ENCODE data around the gene TRNAU1AP.

TRNAU1AP gene

DNA sequence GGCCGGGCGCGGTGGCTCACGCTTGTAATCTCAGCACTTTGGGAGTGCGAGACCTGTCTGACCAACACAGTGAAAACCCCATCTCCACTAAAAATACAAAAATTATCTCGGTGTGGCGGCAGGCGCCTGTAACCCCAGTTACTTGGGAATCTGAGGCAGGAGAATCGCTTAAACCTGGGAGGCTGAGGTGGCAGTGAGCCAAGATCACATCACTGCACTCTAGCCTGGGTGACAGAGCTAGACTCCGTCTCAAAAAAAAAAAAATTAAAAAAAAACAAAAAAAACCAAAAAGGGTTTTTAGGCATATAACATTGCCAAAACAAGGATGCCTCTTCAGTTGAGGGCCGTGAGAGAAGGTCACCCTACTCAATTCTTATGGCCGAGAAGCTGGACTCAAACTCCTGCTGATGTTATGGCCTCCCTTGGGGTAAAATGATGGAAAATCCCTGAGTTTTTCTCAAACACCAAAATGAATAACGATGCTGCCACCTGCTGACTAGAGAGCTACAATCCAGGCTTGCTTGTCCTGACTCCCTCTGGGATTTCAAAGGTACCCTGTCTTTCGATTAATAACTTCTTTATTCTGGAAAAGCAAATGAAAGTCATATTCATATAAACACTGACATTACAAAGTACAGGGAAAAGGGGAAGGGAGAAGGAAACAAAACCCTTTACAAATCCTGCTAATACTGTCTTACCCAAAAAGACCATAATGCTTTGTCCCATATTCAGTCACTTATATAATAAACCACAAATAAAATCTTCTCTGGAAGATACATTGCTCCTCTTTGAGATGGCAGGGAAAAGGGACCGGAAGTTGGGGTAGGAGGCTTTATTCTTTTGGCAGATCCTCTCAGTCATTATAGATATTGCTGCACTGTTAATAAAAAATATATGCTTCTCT is 49.9 kb downstream of the TRNAU1AP start:
- H3K9me3 ChIP-seq (ENCODE audit: control insufficient read depth, low read length): no peaks in the 10 kb centered on the region
- no peaks in the 10 kb centered on the region for H3K27me3 ChIP-seq (ENCODE audit: control insufficient read depth, insufficient read depth, low read length)
- H3K9ac ChIP-seq (ENCODE audit: low read length): no peak overlapping the region
- no peaks in the 10 kb centered on the region for H3K4me1 ChIP-seq (ENCODE audit: control insufficient read depth, insufficient read depth, low read length)
- H3K36me3 ChIP-seq (ENCODE audit: control insufficient read depth, insufficient read depth, low read length): peaks cover 7% of the 10 kb centered on the region
- no peak overlapping the region for H3K4me3 ChIP-seq (ENCODE audit: low read length)

DNA sequence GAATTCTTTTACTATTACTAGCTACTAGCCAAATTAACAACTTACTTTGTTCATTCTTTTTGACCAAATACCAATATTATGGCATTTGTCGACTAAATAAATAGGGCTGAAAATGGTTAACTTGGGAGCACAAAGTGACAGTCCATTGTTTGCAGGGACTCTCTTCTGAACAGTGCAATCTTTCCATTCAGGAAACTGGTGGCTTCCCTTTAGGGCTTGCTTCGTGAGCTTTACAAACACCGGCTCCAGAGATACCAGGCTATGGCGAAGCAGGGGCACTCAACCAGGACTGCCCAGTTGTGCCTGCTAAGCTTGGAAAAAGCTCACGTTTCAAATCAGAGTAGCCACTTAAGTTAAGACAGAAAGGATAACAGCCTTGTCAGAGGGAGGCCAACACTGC is 51.5 kb downstream of the TRNAU1AP start:
- H3K27me3 ChIP-seq (ENCODE audit: control insufficient read depth, insufficient read depth, low read length): no peaks in the 10 kb centered on the region
- peaks cover 7% of the 10 kb centered on the region for H3K36me3 ChIP-seq (ENCODE audit: control insufficient read depth, insufficient read depth, low read length)
- no peak overlapping the region for H3K9ac ChIP-seq (ENCODE audit: low read length)
- H3K4me1 ChIP-seq (ENCODE audit: control insufficient read depth, insufficient read depth, low read length): no peaks in the 10 kb centered on the region
- no peaks in the 10 kb centered on the region for H3K9me3 ChIP-seq (ENCODE audit: control insufficient read depth, low read length)
- no peak overlapping the region for H3K4me3 ChIP-seq (ENCODE audit: low read length)

DNA sequence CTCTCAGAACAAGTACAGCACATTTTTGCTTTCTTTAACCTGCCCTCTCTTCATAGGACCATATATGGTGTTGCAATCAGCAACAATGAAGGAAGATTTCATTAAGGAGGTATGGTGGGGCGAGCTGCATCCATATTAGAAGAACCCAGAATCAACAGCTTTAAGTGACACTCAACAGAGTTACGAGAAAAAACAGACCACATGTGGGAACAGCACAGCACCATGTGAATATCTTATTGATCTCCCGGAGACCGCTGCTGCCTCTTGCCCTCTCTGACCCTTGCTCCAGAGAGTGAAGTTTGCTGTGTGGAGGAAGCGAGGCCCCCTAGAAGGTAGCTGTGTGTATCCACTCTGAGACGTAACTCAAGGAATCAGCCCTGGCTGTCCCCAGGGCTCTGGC is 52.1 kb downstream of the TRNAU1AP start:
- Histone ChIP-seq H3K4me3 (ENCODE audit: low read length) (no peak overlapping the region), H3K9me3 (ENCODE audit: control insufficient read depth, low read length) (no peaks in the 10 kb centered on the region), H3K9ac (ENCODE audit: low read length) (no peak overlapping the region), H3K4me1 (ENCODE audit: control insufficient read depth, insufficient read depth, low read length) (no peaks in the 10 kb centered on the region), H3K36me3 (ENCODE audit: control insufficient read depth, insufficient read depth, low read length) (peaks cover 7% of the 10 kb centered on the region), H3K27me3 (ENCODE audit: control insufficient read depth, insufficient read depth, low read length) (no peaks in the 10 kb centered on the region)

DNA sequence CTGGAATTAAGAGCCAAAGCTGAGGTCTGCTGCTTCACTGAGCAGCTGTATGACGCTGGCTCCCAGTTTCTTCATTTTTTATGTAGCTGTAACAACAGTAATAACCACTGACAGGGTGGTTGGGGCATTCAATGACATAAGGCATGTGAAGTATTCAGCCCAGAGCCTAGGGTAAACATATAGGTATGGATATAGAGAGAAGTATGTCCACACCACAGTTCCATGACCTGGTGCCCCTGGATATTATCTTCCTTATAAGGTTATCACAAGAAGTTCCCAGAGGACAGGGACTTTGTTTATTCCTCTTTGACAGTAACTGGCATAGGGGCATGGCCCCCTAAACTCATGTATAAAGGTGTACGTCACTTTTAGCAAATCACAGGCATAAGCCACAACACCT is 53.9 kb downstream of the TRNAU1AP start:
- Histone ChIP-seq H3K9ac (ENCODE audit: low read length) (no peak overlapping the region), H3K9me3 (ENCODE audit: control insufficient read depth, low read length) (no peaks in the 10 kb centered on the region), H3K36me3 (ENCODE audit: control insufficient read depth, insufficient read depth, low read length) (peaks cover 7% of the 10 kb centered on the region), H3K4me1 (ENCODE audit: control insufficient read depth, insufficient read depth, low read length) (no peaks in the 10 kb centered on the region), H3K4me3 (ENCODE audit: low read length) (no peak overlapping the region), H3K27me3 (ENCODE audit: control insufficient read depth, insufficient read depth, low read length) (no peaks in the 10 kb centered on the region)

DNA sequence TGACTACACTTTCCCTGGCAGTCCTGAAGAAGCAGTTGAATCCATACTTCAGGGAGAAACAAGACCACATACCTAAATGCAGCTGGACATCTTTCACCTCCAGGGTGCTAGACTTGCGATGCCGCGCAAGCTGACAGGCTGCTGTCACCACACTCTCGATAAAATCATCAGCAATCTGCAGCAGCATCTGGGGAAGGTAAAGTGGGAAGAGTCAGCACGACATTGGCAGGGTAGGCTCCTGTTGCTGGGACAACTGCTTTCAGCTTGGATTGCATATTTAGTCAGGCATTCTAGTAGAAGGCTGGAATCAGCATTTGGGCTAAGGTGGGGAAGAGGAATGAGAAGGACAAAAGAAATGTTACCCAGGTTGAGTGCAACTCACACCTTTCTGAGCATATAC is 60.3 kb downstream of the TRNAU1AP start:
- peaks cover 3% of the 10 kb centered on the region for H3K36me3 ChIP-seq (ENCODE audit: control insufficient read depth, insufficient read depth, low read length)
- no peaks in the 10 kb centered on the region for H3K9me3 ChIP-seq (ENCODE audit: control insufficient read depth, low read length)
- no peak overlapping the region for H3K4me3 ChIP-seq (ENCODE audit: low read length)
- no peak overlapping the region for H3K9ac ChIP-seq (ENCODE audit: low read length)
- H3K4me1 ChIP-seq (ENCODE audit: control insufficient read depth, insufficient read depth, low read length): no peaks in the 10 kb centered on the region
- no peaks in the 10 kb centered on the region for H3K27me3 ChIP-seq (ENCODE audit: control insufficient read depth, insufficient read depth, low read length)
